ENCODE measurements around the gene RDH11.
A peak's percentile ranks its signal among the peaks of the same experiment; 100 is the strongest.

RDH11 gene

GRCh38 chr14:67675219-67675582 lies 20.4 kb downstream of the RDH11 start:
- CTCF ChIA-PET, result interaction anchor here (0.8 to 1.0 kb wide), 2 partner anchors 35 to 57 kb away, joined by 3 read pairs; no protein-coding TSS in a partner anchor
- no peak for DNase-seq (ENCODE audit: low spot score)
- peak overlapping the region; percentile 87 for H3K27ac ChIP-seq
- POLR2A ChIA-PET (ENCODE audit: low non-redundant PET), result no interaction called here
- no peak for TF ChIP-seq CTCF (conservative IDR thresholded peaks at IDR 0.05; ENCODE audit: low read depth)

- ChIA-PET CTCF (interaction anchor here (0.6 to 1.5 kb wide), 7 partner anchors 29 to 85 kb away, joined by 3 to 7 read pairs (median 3); no protein-coding TSS in a partner anchor), POLR2A (ENCODE audit: low non-redundant PET) (no interaction called here)
- DNase-seq (ENCODE audit: low spot score), result peak; percentile 69
- H3K27ac ChIP-seq, result peak within 1 kb of the TSS; percentile 87
- TF ChIP-seq CTCF (conservative IDR thresholded peaks at IDR 0.05; ENCODE audit: low read depth), result no peak
These were observed 20.9 kb downstream of the RDH11 start, which contains the start of gene VTI1B for GRCh38 chr14:67674480-67675218. Gene VTI1B (minus strand): TSS chr14:67674632. CDS start chr14:67674489, 143 bp downstream.

GRCh38 chr14:67674139-67674479 lies 21.5 kb downstream of the RDH11 start:
- peak overlapping the region; percentile 87 for H3K27ac ChIP-seq
- ChIA-PET POLR2A (ENCODE audit: low non-redundant PET) (interaction anchor here (0.9 kb wide), 1 partner anchor 10 kb away, joined by 3 read pairs; no protein-coding TSS in a partner anchor), CTCF (interaction anchor here (0.8 to 1.5 kb wide), 4 partner anchors 29 to 84 kb away, joined by 3 to 7 read pairs (median 4); no protein-coding TSS in a partner anchor)
- peak; percentile 61 for DNase-seq (ENCODE audit: low spot score)
- no peak for TF ChIP-seq CTCF (conservative IDR thresholded peaks at IDR 0.05; ENCODE audit: low read depth)

- DNase-seq (ENCODE audit: low spot score), result no peak
- CTCF ChIA-PET, result interaction anchor here (0.8 to 1.5 kb wide), 3 partner anchors 31 to 84 kb away, joined by 3 to 7 read pairs (median 4); no protein-coding TSS in a partner anchor
- POLR2A ChIA-PET (ENCODE audit: low non-redundant PET), result interaction anchor here (0.9 kb wide), 1 partner anchor 10 kb away, joined by 3 read pairs; no protein-coding TSS in a partner anchor
- TF ChIP-seq CTCF (conservative IDR thresholded peaks at IDR 0.05; ENCODE audit: low read depth), result no peak
- no peak overlapping the region for H3K27ac ChIP-seq
These were observed 22.1 kb downstream of the RDH11 start for GRCh38 chr14:67673451-67673850.

GRCh38 chr14:67668559-67668958 lies 27.0 kb downstream of the RDH11 start:
- CTCF ChIA-PET, result interaction anchor here (0.5 to 2.9 kb wide), 4 partner anchors 45 to 107 kb away, joined by 3 to 28 read pairs (median 4); partner anchors contain the start of gene ARG2
- TF ChIP-seq CTCF (conservative IDR thresholded peaks at IDR 0.05; ENCODE audit: low read depth), result no peak
- POLR2A ChIA-PET (ENCODE audit: low non-redundant PET), result no interaction called here
- DNase-seq (ENCODE audit: low spot score), result no peak
- H3K27ac ChIP-seq, result no peak overlapping the region

- ChIA-PET CTCF (interaction anchor here (0.6 to 2.9 kb wide), 10 partner anchors 11 to 253 kb away, joined by 3 to 28 read pairs (median 4); partner anchors contain the start of gene ARG2), POLR2A (ENCODE audit: low non-redundant PET) (no interaction called here)
- DNase-seq (ENCODE audit: low spot score), result peak; percentile 51
- H3K27ac ChIP-seq, result no peak overlapping the region
- TF ChIP-seq CTCF (conservative IDR thresholded peaks at IDR 0.05; ENCODE audit: low read depth), result peak; percentile 64
These were observed 28.7 kb downstream of the RDH11 start for GRCh38 chr14:67666750-67667449.

Measured in RWPE1 (cell line).